ENCODE data around the gene SELENOV. TPM values are rescaled to one million over a fixed set of nuclear protein-coding genes. Genes with fewer than 3 reads are reported as not detected.

SELENOV gene
- total RNA-seq, 1 experiment from 2014 or later = not detected

GRCh38 chr19:39500543-39500942, 14.4 kb upstream of the SELENOV start:
- ATAC-seq = no peak
- Histone ChIP-seq H3K79me2 (ENCODE audit: insufficient read depth, low read length) (no peaks in the 10 kb centered on the region), H3K9me2 (ENCODE audit: insufficient read depth) (no peaks in the 10 kb centered on the region), H3K27me3 (ENCODE audit: insufficient read depth, low read length) (no peaks in the 10 kb centered on the region), H3K4me3 (replicated peaks in 1 of 2; ENCODE audit: low read depth in 1 of 2, low read length in 2 of 2) (no peak overlapping the region), H3K4me2 (ENCODE audit: low read length) (no peak overlapping the region), H3K9ac (ENCODE audit: low read length) (no peak overlapping the region), H4K20me1 (ENCODE audit: insufficient read depth) (no peaks in the 10 kb centered on the region), H3K9me3 (ENCODE audit: control insufficient read depth in 1 of 2, insufficient read depth in 1 of 2, low read depth in 1 of 2, low read length in 2 of 2) (no peaks in the 10 kb centered on the region), H3K36me3 (ENCODE audit: control insufficient read depth in 1 of 2, insufficient read depth in 2 of 2, low read length in 2 of 2) (no peaks in the 10 kb centered on the region), H3K27ac (ENCODE audit: low read depth, low read length) (no peak overlapping the region), H3K4me1 (ENCODE audit: control insufficient read depth in 1 of 2, insufficient read depth in 2 of 2, low read length in 2 of 2) (peaks cover 0 to 4% of the 10 kb centered on the region in 2 experiments; a peak in 1 of 4 replicates), H2AFZ (ENCODE audit: low read depth, low read length, poor library complexity, severe bottlenecking) (no peak overlapping the region)
- CTCF ChIA-PET = no interaction called here
- TF ChIP-seq CBX3 (IDR thresholded peaks at IDR 0.05; ENCODE audit: low read depth) = no peak
- DNase-seq (ENCODE audit: low read depth, low spot score) = no peak
- no TSS peak for BruUV-seq (replicated peaks)
- POLR2A ChIA-PET = no interaction called here
- RAD21 ChIA-PET (ENCODE audit: low non-redundant PET in 1 of 2, low total read pairs in 2 of 2, uncharacterized antibody in 2 of 2, unreplicated experiment in 2 of 2) = no interaction called here
- intact Hi-C loops (cut with micrococcal nuclease) = no loop called here

GRCh38 chr19:39501340-39501739, 13.6 kb upstream of the SELENOV start:
- BruUV-seq (replicated peaks) = no TSS peak
- no peak for ATAC-seq
- no peak overlapping the region for H3K27ac ChIP-seq (ENCODE audit: low read depth, low read length)
- RAD21 ChIA-PET (ENCODE audit: low non-redundant PET in 1 of 2, low total read pairs in 2 of 2, uncharacterized antibody in 2 of 2, unreplicated experiment in 2 of 2) = no interaction called here
- H3K36me3 ChIP-seq (ENCODE audit: control insufficient read depth in 1 of 2, insufficient read depth in 2 of 2, low read length in 2 of 2) = no peaks in the 10 kb centered on the region
- DNase-seq (ENCODE audit: low read depth, low spot score) = no peak
- H3K9me2 ChIP-seq (ENCODE audit: insufficient read depth) = no peaks in the 10 kb centered on the region
- POLR2A ChIA-PET = no interaction called here
- H3K4me2 ChIP-seq (ENCODE audit: low read length) = no peak overlapping the region
- H3K9me3 ChIP-seq (ENCODE audit: control insufficient read depth in 1 of 2, insufficient read depth in 1 of 2, low read depth in 1 of 2, low read length in 2 of 2) = no peaks in the 10 kb centered on the region
- intact Hi-C loops (cut with micrococcal nuclease) = no loop called here
- no peaks in the 10 kb centered on the region for H3K27me3 ChIP-seq (ENCODE audit: insufficient read depth, low read length)
- CTCF ChIA-PET = no interaction called here
- no peak for TF ChIP-seq SRF (IDR thresholded peaks at IDR 0.05; ENCODE audit: low read depth)
- TF ChIP-seq MAX (IDR thresholded peaks at IDR 0.05) = no peak
- TF ChIP-seq YY1 (IDR thresholded peaks at IDR 0.05; ENCODE audit: extremely low read depth, insufficient replicate concordance, low read depth, low read length) = no peak
- no peak for TF ChIP-seq EZH2 (IDR thresholded peaks at IDR 0.05)
- TF ChIP-seq FOSL1 (IDR thresholded peaks at IDR 0.05; ENCODE audit: low read depth) = no peak
- no peak for TF ChIP-seq ZFX (IDR thresholded peaks at IDR 0.05)
- TF ChIP-seq SP1 (IDR thresholded peaks at IDR 0.05; ENCODE audit: low read depth) = no peak
- no peak for TF ChIP-seq ZBTB33 (IDR thresholded peaks at IDR 0.05; ENCODE audit: extremely low read depth, insufficient replicate concordance, low read length)
- TF ChIP-seq CTCF (IDR thresholded peaks at IDR 0.05 in 2 of 3, conservative IDR thresholded peaks at IDR 0.05 in 1 of 3; ENCODE audit: borderline replicate concordance in 1 of 3, insufficient read depth in 1 of 3, low read depth in 2 of 3, low read length in 2 of 3) = no peak
- TF ChIP-seq REST (IDR thresholded peaks at IDR 0.05; ENCODE audit: low read depth) = no peak
- no peak for TF ChIP-seq CEBPB (IDR thresholded peaks at IDR 0.05; ENCODE audit: low read depth)
- no peak for TF ChIP-seq EZH2phosphoT487 (IDR thresholded peaks at IDR 0.05; ENCODE audit: borderline replicate concordance)
- no peak for TF ChIP-seq RAD21 (IDR thresholded peaks at IDR 0.05; ENCODE audit: low read depth)
- H3K9ac ChIP-seq (ENCODE audit: low read length) = no peak overlapping the region
- H4K20me1 ChIP-seq (ENCODE audit: insufficient read depth) = no peaks in the 10 kb centered on the region
- H2AFZ ChIP-seq (ENCODE audit: low read depth, low read length, poor library complexity, severe bottlenecking) = no peak overlapping the region
- H3K79me2 ChIP-seq (ENCODE audit: insufficient read depth, low read length) = no peaks in the 10 kb centered on the region
- peaks cover 0 to 4% of the 10 kb centered on the region in 2 experiments; a peak in 1 of 4 replicates for H3K4me1 ChIP-seq (ENCODE audit: control insufficient read depth in 1 of 2, insufficient read depth in 2 of 2, low read length in 2 of 2)
- H3K4me3 ChIP-seq (replicated peaks in 1 of 2; ENCODE audit: low read depth in 1 of 2, low read length in 2 of 2) = no peak overlapping the region

Data from HCT116 (cell line).